ENCODE results near the gene PODXL2. TPM values are rescaled to one million over a fixed set of nuclear protein-coding genes. Genes with fewer than 3 reads are reported as not detected.

The PODXL2 gene
- polyA plus RNA-seq, 1 experiment = 3.4 TPM

GRCh38 chr3:127630811-127631714, 2.1 kb downstream of the PODXL2 start:
- ChIA-PET POLR2A (no interaction called here), CTCF (interaction anchor here (0.7 to 1.7 kb wide), 3 partner anchors 12 to 56 kb away, joined by 3 to 4 read pairs (median 3); no protein-coding TSS in a partner anchor)
- Histone ChIP-seq H3K36me3 (ENCODE audit: control insufficient read depth, insufficient read depth, low read length) (no peaks in the 10 kb centered on the region), H3K27me3 (ENCODE audit: control insufficient read depth, insufficient read depth, low read length) (peaks cover 36% of the 10 kb centered on the region), H3K4me3 (ENCODE audit: low read depth, low read length) (no peak overlapping the region)
- no peak for TF ChIP-seq CTCF (IDR thresholded peaks at IDR 0.05; ENCODE audit: insufficient read depth, low read depth, low read length)
- no peak for DNase-seq (ENCODE audit: low read depth)

GRCh38 chr3:127632035-127632820, 3.2 kb downstream of the PODXL2 start:
- H3K27me3 ChIP-seq (ENCODE audit: control insufficient read depth, insufficient read depth, low read length) = peaks cover 34% of the 10 kb centered on the region
- CTCF ChIA-PET = interaction anchor here (1.7 to 1.9 kb wide), 2 partner anchors 10 to 19 kb away, joined by 4 to 10 read pairs; no protein-coding TSS in a partner anchor
- POLR2A ChIA-PET = no interaction called here

GRCh38 chr3:127634653-127635052, 5.7 kb downstream of the PODXL2 start:
- ChIA-PET CTCF (interaction anchor here (1.0 to 1.2 kb wide), 2 partner anchors 9 to 17 kb away, joined by 3 read pairs; no protein-coding TSS in a partner anchor), POLR2A (no interaction called here)
- Histone ChIP-seq H3K27me3 (ENCODE audit: control insufficient read depth, insufficient read depth, low read length) (peaks cover 24% of the 10 kb centered on the region), H3K4me3 (ENCODE audit: low read depth, low read length) (no peak overlapping the region), H3K36me3 (ENCODE audit: control insufficient read depth, insufficient read depth, low read length) (no peaks in the 10 kb centered on the region)
- TF ChIP-seq CTCF (IDR thresholded peaks at IDR 0.05; ENCODE audit: insufficient read depth, low read depth, low read length) = no peak
- DNase-seq (ENCODE audit: low read depth) = no peak

More at GRCh38 chr3:127632035-127632820, 3.2 kb downstream of the PODXL2 start:
- Histone ChIP-seq H3K36me3 (ENCODE audit: control insufficient read depth, insufficient read depth, low read length) (no peaks in the 10 kb centered on the region), H3K4me3 (ENCODE audit: low read depth, low read length) (no peak overlapping the region)
- TF ChIP-seq CTCF (IDR thresholded peaks at IDR 0.05; ENCODE audit: insufficient read depth, low read depth, low read length) = no peak
- no peak for DNase-seq (ENCODE audit: low read depth)

GRCh38 chr3:127637546-127637945, 8.6 kb downstream of the PODXL2 start:
- peaks cover 6% of the 10 kb centered on the region for H3K27me3 ChIP-seq (ENCODE audit: control insufficient read depth, insufficient read depth, low read length)
- CTCF ChIA-PET = interaction anchor here (1.8 kb wide), 1 partner anchor 63 kb away, joined by 8 read pairs; no protein-coding TSS in a partner anchor

More at GRCh38 chr3:127637546-127637945, 8.6 kb downstream of the PODXL2 start:
- POLR2A ChIA-PET = no interaction called here
- Histone ChIP-seq H3K4me3 (ENCODE audit: low read depth, low read length) (no peak overlapping the region), H3K36me3 (ENCODE audit: control insufficient read depth, insufficient read depth, low read length) (no peaks in the 10 kb centered on the region)
- no peak for DNase-seq (ENCODE audit: low read depth)
- TF ChIP-seq CTCF (IDR thresholded peaks at IDR 0.05; ENCODE audit: insufficient read depth, low read depth, low read length) = no peak
